ENCODE data around the gene PIK3R6.

The PIK3R6 gene

DNA sequence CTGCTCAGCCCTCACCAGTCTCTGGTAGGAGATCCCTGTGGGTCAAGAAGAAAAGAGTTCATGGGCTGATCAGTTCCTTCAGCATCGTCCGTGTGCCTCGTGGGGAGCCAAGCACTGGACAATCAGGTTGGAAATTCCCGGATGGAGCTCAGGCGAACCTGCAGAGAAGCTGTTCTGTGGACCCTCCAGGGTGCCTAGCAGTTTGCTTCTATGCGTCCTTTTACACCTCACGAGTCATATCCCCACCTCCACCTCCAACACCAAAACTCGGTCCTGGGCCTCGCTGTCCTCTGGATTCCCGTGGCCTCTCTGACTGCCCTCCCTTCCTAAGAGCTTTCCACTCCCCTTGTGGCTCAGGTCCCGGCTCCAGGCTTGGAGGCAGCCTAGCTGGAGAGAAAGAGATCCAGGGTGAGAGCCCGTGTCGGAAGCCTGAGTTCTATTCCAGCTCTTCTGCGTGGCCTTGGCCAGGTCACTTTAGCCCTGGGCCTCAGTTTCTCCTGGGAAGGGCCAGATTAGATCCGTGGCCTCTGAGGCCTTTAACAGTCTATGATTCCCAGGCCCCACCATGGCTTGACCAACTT lies 26.2 kb upstream of the PIK3R6 start:
- ATAC-seq: no peak

DNA sequence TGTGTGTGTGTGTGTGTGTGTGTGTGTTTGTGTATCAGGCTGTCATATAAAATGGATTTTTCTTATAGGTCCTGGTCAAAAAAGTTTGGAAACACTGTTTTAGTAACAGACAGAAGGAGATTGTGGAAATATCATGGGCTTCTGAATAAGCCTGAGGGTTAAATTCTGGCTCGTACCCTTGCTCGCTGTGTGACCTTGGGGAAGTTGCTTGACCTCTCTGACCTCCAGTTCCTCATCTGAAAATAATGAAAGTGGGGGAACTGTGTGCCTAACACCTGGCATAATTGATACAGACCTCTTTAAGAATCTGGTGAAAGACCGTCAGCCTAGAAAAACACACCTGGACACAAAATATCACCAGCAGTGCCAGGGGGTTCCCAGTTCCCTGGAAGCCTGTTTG lies 25.6 kb upstream of the PIK3R6 start:
- no peak for ATAC-seq

DNA sequence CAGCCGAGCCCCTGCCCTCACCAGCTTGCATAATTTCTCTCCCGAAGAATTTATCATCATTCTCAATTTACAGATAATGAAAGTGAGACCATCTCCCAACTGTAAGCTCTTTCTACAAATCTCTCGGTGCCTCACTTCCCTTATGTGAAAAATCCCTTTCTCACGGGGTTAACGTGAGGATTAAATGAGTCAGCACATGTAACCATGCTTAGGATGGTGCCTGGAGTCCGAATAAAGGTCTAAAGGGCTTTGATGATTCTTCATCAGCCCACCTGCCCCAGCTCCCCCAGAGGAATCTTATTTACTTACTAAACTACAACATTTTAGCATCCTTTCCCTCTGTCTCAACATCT lies 24.8 kb upstream of the PIK3R6 start:
- peak; percentile 53 to 74 for ATAC-seq

DNA sequence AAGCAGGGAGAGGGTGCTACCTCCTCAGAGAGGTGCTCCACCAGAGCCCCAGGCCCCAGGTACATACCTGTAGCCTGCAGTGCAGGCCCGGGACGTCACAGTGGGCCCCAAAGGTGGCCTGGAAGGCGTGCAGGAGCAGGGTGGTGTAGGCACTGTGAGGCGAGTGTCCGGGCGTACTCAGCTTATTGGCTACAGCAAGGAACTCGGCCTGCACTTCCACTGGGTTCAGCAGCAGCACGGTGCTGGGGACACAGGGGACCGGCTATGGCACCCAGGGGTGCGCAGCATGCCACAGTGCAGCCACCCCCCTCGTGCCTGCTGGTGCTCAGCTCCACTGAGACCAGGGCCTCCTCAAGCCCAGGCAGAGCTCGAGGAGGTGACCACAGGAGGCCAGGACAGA lies 23.2 kb upstream of the PIK3R6 start:
- no peak for ATAC-seq

DNA sequence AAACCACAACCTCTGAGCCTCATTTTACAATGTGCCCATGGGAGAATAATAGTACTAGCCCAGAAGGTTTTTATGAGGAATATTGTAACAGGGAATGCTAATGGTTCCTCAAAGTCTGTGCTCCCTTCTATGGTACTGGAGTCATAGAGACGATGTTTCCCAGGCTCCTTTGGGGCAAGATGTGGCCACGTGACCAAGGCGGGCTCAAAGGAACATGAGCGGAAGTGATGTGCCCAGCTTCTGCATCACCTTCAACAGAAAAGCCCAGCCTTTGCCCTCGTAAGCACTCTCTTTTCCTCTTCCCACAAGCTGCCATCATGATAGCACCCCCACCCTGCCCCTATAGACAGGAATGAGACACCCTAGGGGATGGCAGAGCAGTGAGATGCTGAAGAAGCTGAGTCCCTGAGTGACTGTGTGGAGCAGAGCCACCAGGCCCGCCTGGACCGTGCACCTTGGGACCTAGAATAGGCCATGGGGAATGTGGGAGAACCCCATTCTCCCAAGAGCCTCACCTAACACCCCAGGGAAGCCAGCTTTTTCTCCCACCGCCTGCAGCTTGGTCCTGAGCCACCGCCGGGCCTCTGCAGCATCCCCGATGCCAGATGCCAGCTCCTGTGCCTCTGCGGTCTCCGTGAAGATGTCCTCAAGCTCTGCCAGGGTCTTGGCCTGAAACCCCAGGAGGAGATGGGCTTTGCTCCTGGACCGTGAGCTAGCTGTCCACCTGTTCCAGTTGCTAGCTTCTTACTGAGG lies 22.2 kb upstream of the PIK3R6 start:
- no peak for ATAC-seq

DNA sequence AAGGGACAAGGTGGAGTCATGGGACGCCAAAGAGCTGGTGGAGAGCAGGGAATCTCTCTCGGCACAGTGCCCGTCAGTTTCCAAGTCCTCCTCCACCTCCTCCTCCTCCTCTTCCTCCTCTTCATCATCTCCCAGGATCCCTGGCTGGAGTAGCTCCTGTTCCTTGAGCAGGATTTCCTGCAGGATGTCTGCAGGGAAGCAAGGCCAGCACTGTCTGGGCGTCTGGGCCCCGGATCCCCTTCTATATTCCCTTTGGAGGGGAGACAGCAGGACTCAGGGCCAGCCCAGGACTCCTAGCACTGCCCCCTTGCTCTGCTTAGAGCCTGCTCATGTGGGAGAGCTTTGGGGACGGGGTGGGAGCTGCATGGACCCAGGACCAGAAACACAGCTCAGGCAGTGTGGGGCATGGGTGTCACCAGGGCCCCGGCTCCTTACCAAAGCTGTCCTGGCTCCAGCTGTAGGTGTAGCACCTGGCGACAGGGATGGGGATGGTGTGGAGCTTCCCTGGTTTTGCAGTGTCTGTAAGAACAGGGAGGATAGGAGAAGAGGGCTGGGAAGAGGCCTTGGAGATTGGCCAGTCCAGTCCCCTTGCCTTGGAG lies 21.3 kb upstream of the PIK3R6 start:
- no peak for ATAC-seq

DNA sequence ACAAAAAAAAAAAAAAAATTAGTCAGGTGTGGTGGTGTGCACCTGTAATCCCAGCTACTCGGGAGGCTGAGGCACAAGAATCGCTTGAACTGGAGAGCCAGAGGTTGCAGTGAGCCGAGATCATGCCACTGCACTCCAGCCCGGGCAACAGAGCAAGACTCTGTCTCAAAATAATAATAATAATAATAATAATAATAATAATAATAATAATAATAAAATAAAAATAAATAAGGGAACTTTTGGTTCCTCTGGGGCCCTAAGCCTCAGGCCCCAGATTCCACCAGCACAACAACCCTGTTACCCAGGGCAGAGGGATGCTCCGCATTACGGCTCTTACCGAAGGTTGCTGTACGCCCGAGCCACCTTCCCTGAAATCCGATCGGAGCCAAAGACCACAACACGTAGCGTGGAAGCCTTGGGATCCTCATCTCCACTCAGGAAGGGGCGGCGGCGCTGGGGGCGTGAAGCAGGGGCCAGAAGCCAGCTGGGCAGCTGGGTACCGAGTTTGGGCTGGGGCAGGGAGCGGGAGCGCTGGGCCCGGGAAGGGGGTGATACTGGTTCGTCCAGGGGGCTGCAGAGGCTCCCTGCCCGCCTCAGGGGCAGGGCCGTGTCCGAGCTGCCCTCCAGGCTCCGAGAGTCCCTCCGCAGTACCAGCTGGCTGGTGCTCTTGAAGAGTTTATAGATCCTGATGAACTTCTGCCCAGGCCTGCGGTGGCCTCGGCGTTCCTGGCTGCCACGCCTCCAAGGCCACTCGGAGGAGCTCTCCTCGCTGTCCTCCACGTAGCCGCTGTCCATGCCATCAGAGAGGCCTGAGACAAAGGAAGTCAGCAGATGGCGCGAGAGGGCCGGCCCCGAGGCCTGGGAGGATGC lies 20.6 kb upstream of the PIK3R6 start:
- no peak for ATAC-seq

DNA sequence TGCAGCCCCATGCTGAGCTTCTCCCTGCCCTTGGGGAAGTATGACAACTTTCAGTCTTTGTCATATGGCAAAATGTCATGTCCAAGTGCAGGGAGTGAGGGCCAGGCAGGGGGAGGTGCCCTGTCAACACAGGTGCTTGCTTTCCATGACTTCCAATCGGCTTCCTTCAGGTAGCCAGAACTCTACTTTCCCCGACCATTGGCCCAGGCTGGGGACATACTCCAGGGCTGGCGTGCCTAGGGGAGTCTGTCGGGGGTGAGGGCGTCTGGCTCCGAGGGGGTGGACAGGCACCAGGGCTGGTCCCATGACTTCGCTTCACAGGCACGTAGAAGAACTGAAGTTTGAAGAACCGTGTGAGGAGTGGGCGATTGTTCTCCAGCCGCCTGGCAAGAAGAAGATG lies 19.8 kb upstream of the PIK3R6 start:
- ATAC-seq: no peak

DNA sequence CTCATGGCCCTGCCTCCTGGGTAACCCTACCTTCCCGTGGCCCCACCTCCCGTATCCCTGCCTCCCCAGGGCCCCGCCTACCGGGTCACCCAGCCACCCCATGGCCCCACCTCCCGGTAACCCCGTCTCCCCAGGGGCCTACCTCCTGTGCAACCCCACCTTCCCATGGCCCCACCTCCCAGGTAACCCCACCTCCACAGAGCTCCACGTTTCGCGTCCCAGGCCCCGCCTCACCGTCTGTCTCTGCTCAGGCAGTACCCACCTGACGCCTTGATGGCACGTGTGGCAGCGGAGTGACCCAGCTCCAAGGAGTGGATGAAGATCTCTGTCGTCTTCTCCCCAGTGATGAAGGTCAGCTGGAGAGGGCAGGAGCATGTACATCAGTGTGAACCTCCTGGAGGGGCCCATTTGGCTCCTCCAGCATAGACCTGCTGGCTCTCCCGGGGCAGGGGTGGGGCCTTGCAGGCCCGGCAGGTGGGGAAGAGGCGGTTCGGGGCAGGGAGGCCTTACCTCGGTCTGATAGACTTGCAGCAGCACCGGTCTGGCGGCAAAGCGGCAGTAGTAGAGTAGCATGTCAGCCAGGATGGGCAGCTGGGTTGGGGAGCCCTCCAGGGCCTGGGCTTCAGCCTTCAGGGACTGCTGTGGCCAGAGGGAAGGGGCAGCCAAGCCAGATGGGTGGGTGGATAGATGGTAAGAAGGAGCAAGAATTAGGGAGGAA lies 18.7 kb upstream of the PIK3R6 start:
- peak in 1 of 2 donors; percentile 30 for ATAC-seq

DNA sequence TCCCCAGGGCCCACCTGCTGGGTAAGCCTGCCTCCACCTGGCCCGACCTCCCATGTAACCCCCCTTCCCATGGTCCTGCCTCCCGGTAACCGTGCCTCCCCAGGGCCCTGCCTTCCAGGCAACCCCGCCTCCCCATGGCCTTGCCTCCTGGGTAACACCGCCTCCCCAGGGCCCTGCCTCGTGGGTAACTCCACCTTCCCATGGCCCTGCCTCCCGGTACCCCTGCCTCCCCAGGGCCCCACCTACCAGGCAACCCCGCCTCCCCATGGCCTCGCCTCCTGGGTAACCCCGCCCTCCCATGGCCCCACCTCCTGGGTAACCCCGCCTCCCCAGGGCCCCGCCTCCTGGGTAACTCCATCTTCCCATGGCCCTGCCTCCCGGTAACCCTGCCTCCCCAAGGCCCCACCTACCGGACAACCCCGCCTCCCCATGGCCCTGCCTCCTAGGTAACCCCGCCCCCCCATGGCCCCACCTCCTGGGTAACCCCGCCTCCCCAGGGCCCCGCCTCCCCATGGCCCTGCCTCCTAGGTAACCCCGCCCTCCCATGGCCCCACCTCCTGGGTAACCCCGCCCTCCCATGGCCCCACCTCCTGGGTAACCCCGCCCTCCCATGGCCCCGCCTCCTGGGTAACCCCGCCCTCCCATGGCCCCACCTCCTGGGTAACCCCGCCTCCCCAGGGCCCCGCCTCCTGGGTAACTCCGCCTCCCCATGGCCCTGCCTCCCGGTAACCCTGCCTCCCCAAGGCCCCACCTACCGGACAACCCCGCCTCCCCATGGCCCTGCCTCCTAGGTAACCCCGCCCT lies 17.9 kb upstream of the PIK3R6 start:
- peak; percentile 32 to 55 for ATAC-seq

DNA sequence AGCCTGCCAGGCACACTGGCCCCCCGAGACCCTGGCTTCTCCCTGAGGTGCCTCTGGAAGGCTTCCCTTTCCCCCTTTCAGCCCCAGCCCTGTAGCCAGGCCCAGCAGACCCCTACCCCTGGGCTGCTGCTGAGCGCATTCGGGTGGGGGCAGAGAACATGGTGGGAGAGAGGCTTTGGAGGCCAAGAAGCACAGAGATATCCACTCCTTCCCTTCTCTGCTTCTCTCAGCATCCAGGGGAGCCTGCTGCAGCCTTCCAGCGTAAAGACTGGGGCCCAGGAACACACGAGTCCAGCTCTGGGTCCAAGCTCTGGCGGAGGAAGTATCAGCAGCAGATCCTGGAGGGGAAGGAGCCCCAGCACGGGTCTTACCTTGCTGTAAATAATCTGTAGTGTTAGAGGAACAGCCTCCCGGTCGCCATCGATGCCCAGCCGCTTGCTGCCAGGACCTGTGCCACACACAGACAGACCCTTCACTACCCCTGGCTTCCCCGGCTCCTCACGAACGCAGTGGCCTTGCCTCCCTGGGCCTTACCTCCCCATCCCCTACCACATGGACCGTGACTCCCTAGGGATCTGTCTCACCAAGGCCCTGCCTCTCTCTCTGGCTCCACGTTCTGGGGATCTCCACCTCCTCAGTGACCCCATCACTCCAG lies 17.0 kb upstream of the PIK3R6 start:
- ATAC-seq: no peak

DNA sequence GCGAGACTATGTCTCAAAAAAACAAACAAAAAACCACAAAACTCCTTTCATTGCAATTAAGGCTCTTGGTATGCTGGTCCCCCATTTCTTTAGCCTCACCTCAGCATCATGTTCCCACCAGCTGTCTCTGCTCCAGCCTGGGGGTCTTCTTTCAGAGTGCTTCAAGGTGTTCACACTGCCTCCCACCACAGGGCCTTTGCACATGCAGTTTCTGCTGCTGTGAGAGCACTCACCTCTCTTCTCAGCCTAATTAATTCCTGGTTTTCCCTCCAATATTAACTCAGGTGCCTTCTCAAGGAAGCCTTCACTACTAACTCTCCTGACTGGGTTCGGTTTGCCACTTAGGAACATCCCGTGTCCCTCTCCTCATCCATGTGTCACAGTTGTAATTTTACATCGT lies 15.9 kb upstream of the PIK3R6 start:
- ATAC-seq: no peak

DNA sequence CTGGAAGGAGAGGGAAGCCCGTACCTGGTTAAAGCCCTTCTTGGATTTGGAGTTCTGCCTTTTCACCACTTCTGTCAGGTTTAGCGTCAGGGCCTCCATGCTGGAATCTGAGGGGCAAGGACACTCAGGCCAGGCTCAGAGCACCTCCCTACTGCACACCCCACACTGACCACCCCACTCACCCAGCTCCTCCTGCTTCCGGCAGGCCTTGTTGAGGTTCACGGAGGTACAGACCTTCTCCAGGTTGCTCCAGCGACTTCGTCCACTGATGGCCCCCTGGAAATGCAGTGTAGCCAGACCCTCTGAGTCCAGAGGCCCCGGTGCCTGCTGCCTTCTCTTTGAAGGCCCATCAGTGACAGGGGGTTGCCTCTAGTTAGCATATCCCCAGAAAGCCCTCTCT lies 14.1 kb upstream of the PIK3R6 start:
- ATAC-seq: no peak

DNA sequence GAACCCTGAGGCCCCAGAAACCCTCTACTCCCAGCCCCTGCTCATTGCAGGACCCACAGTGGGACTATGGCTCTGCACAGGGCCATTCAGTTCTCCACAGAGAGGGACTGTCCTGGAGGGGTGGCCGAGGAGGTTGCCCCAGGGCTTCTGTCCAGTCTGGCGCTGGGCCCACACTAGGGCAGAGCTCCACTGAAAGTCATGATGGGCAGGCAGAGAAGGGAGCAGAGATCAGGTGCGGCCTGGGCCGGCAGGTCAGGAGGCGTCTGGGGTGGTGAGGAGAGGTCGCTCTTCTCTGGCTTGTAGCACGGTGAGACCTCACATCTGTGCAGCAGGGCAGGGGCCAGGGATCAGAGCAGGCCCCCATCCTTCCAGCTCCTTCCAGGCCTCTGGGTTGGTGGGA lies 13.0 kb upstream of the PIK3R6 start:
- no peak for ATAC-seq

DNA sequence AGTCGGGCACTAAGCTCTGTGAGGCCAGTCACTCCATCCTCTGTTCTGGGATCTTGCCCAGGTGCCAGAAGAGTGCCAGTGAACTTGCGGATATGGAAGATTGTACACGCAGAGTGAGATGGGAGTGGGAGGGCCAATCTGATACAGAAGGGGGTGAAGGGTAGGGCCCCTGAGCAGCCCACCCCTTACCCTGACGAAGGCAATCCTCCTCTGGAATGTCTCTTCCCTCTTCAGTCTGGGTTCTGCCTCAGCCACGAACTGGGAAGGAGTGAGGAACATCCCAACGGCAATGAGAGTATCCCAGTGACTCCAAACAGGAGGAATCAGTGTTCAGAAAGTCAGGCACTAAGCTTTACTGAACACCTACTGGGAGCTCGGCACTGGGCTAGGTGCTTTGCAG lies 11.9 kb upstream of the PIK3R6 start:
- ATAC-seq: no peak

DNA sequence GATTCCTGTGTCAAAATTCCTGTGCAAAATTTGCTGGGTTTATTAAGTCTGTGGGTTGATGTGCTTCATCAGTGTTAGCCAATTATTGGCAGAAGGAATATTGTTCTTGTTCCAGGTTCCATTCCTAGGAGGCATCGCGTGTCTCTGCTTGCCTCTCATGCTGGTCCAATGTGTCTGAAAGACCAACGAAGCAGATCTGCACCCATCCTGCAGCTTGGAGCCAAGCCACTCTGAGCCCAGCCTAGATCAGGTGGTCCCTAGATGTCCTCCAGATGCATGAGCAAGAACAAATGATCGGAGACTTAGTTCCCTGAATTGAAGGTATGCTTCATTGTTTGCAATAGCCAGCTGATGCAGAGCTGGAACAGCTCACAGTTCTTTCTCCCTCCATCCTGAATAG lies 10.5 kb upstream of the PIK3R6 start:
- no peak for ATAC-seq

DNA sequence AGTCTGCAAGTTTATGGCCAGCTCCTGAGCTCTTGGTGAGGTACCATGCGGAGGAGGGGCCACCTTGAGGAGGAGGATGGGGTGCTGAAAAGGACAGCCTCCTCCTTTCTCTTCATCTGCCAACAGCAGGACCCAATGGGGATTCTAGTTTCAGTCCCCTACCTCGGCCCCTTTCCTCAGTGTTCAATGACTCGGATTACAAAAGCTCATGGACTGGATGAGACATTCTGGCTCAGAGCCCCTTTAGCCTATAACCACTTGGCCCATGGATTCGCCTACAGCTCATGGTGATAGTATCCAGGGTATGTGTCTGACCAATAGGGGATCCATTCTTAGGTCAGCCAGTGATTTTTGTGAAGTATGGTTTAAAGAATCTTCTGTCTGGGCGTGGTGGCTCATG lies 8.5 kb upstream of the PIK3R6 start:
- no peak for ATAC-seq

DNA sequence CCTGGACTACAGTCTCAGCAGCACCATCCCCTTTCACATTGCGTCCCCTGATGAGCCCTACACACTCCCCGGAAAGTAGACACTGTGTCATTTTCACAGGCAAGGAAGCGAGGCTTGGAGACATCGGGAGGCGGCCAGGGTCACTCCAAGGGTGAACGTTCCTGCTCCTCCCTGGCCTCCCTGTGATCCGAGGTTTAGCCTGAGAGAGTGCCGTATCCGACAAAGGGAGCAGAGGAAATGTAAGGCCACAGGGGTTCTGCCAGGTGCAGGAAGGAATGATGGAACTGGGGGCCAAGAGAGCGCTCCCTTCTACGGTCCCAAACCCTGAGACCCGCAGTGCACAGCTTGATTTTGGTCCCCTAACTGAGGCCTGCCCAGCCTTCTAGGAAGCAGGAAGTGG lies 8.0 kb upstream of the PIK3R6 start:
- no peak for ATAC-seq

DNA sequence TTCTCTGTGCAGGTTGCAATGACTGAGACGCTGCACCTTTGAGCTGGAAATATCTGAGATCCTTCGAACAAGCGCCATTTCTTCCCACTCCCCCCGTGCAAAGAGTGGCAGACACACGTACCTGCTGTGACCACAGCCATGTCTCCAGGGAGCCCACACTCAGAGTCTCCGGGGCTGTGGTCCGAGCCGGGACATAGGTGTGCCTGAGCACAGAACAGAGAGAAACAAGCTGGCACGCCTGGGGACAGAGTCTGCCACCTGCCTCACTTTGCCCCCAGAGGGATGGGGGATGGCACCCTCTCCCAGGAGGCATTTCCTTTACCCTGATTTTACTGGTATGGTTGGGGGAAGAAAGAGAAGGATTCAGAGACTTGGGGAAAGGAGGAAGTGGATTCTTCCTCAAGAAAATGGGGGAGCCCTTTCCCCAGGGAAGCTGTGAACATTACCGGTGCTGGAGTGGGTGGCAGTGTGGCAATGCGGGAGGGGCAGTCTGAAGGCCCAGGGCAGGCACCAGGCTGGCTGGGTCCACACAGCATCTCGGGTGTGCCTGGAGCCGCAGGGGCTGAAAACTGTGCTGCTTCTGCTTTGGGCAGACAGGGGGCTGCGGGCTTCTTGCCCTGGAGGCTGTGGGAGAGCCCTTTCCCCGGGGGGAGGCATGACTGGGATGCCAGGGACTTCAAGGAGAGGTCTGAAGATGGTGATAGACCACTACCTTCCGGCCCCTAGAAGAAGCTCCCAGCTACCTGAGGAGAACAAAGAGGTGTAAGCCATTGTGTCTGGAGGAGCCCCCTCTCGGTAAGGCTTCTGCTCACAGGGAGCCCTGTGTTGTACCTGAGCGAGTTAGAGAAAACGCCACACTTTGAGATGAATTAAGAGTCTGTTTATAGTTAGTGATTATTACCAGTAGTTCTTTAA lies 6.6 kb upstream of the PIK3R6 start:
- ATAC-seq: no peak

DNA sequence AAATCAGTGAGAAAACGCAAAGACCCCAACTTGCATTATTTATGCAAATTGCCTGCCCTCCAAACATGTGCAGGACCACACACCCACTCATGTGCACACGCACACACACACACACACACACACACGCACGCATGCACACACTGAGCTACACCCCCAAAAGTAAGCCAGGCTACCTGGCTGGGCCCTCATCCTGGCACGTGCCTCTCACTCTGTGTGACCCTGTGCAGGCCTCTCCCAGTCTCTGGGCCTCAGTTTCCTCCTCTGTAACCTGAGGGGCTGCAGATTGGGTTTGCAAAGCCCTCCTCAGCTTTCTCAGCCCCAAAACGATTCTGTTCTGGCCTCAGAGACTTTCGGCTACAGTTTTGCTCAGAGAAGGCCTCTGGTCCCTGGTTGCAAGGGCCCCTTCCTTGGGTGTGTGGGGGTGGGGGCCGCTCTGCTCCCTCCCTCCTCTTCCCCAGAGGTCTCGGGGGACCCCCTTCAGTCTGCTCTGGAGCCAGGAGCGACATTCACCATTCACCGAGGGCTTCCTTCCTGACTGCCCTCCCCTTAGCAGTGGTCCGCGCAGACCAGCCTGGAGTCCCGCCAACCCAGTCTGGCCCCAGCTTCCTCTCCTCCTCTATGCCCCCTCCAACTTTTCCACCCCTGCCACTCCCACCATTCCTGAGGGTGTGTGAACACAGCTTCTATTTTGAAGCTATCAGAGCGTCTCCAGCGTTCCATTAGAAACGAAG lies 5.4 kb upstream of the PIK3R6 start:
- no peak for ATAC-seq
